Spleen (tissue), 13 donors: Measurements from ENCODE around the gene CREB3. TPM values are rescaled to one million over a fixed set of nuclear protein-coding genes. Genes with fewer than 3 reads are reported as not detected.
A peak's percentile ranks its signal among the peaks of the same experiment; 100 is the strongest.

Experiments used
- DNase-seq: peaks from one replicate; pipeline ENCODE4 v3.0.0-alpha.2; 2020
- H3K27ac ChIP-seq, 8 donors: fragments of 200-600 bp; sonication (generic) in 7 of 8; 1 replicate in 4 of 8; 2 replicates in 4 of 8; pipeline versions ENCODE4 v1.5.0 to v1.8.0; 2016 to 2021; ENCODE audit warnings: inconsistent platforms in 4 of 8, mild to moderate bottlenecking in 4 of 8, moderate library complexity in 1 of 8
- H3K27me3 ChIP-seq, 7 donors: fragments of 200-600 bp; sonication (generic) in 6 of 7; replicated peaks in 1 of 7; 1 replicate in 4 of 7; 2 replicates in 3 of 7; pipeline versions ENCODE4 v1.5.0 to v1.8.0; 2016 to 2021; ENCODE audit warnings: inconsistent platforms in 3 of 7, mild to moderate bottlenecking in 1 of 7
- H3K36me3 ChIP-seq, 6 donors: fragments of 200-600 bp; sonication (generic) in 5 of 6; 1 replicate in 4 of 6; 2 replicates in 2 of 6; pipeline versions ENCODE4 v1.5.0 to v1.8.0; 2016 to 2021; ENCODE audit warnings: inconsistent platforms in 2 of 6
- H3K4me1 ChIP-seq, 6 donors: fragments of 200-600 bp; sonication (generic) in 5 of 6; 1 replicate in 3 of 6; 2 replicates in 3 of 6; pipeline versions ENCODE4 v1.5.0 to v1.8.0; 2016 to 2021; ENCODE audit warnings: inconsistent platforms in 3 of 6
- H3K4me3 ChIP-seq, 8 donors: fragments of 200-600 bp; sonication (generic) in 7 of 8; 1 replicate in 4 of 8; 2 replicates in 4 of 8; pipeline versions ENCODE4 v1.5.0 to v1.8.0; 2016 to 2021; ENCODE audit warnings: inconsistent platforms in 4 of 8, mild to moderate bottlenecking in 4 of 8, moderate library complexity in 2 of 8
- H3K9me3 ChIP-seq, 8 donors: fragments of 200-600 bp; sonication (generic) in 7 of 8; 1 replicate in 4 of 8; 2 replicates in 4 of 8; pipeline versions ENCODE4 v1.5.0 to v1.8.0; 2016 to 2021; ENCODE audit warnings: inconsistent platforms in 4 of 8
- POLR2A ChIP-seq, 3 donors: fragments of 450-650 bp; IDR thresholded peaks; one replicate each; pipeline ENCODE4 v1.5.1; 2017; ENCODE audit warnings: antibody characterized with exemption in 3 of 3, mild to moderate bottlenecking in 1 of 3
- POLR2AphosphoS5 ChIP-seq, 3 donors: sonication (generic); formaldehyde crosslinking; IDR thresholded peaks; one replicate each; pipeline ENCODE4 v1.5.1; 2017; ENCODE audit warnings: antibody characterized with exemption in 3 of 3
- WGBS, 5 donors: extraction: QIAGEN DNeasy Blood & Tissue Kit in 3 of 5; methylation state at CpG; one replicate each; pipeline versions ENCODE4 v1.1.5 to v1.1.7; 2013 to 2018; 5-methylcytosine and 5-hydroxymethylcytosine counted together
- intact Hi-C: fragments of 100-400 bp; cut with DNase I; formaldehyde crosslinking; loops from one replicate; pipeline ENCODE4 v1.15.0; 2023; ENCODE audit warnings: low total_unique reads
- long read RNA-seq, 2 donors: transcript quantifications; one replicate each; lab custom pipeline, GENCODE V29; 2026
- polyA plus RNA-seq, 3 donors: library from polyadenylated mRNA; stranded (reverse); fragments of 200-250 nt; gene quantifications; one replicate each; pipeline ENCODE4 v1.2.1, GENCODE V29; 2013
- total RNA-seq, 7 donors: library from RNA; depleted of rRNA in 3 of 7; stranded (reverse); fragments of >200 nt in 3 of 7; fragmentation: NEBNext Ultra II Directional in 4 of 7; extraction: Animal tissue kit (Norgen Biotek cat#: 25700) in 4 of 7; gene quantifications; one replicate each; pipeline versions ENCODE4 v1.1.0 to v1.2.1, GENCODE V29; 2016 to 2021
- TF ChIP-seq, protein P1 (sequence below), 11 experiments: fragments of 200-600 bp in 7 of 11; fragments of 450-650 bp in 4 of 11; sonication (generic) in 4 of 11; IDR thresholded peaks in 8 of 11; conservative IDR thresholded peaks in 3 of 11; 1 replicate in 7 of 11; 2 replicates in 4 of 11; pipeline versions ENCODE4 v1.4.0 to v1.8.0; 2016 to 2021; ENCODE audit warnings: antibody characterized with exemption in 11 of 11, inconsistent platforms in 4 of 11, mild to moderate bottlenecking in 1 of 11
- donor health status: healthy with polysubstance abuse.
- donor health status: DM: no; HTN: no; CAD: no; lungs with moderate emphysema.
- donor health status: DM: no; HTN: no; CAD: no.
- donor health status: Bipolar disorder and iron deficiency.
- donor health status: healthy.
- donor health status: DM: no; HTN: no; CAD: no.
- donor health status: DM: yes; HTN: yes; CAD: no.

The CREB3 gene, protein sequence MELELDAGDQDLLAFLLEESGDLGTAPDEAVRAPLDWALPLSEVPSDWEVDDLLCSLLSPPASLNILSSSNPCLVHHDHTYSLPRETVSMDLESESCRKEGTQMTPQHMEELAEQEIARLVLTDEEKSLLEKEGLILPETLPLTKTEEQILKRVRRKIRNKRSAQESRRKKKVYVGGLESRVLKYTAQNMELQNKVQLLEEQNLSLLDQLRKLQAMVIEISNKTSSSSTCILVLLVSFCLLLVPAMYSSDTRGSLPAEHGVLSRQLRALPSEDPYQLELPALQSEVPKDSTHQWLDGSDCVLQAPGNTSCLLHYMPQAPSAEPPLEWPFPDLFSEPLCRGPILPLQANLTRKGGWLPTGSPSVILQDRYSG
- total RNA-seq, result 10 to 100 TPM; 21.8 to 35.9 (median 26.0) TPM
- polyA plus RNA-seq, result 10 to 100 TPM; 14.7 to 26.7 (median 20.9) TPM
- long read RNA-seq, donor 1, transcript CREB3-201 (9 exons, 1,832 nt), result major isoform, 14 of 14 reads
- long read RNA-seq, donor 1, partial matches to known transcripts, result 0 of 14 reads
- long read RNA-seq, donor 1, other reads (novel, unspliced or antisense), result 0 of 14 reads
- long read RNA-seq, donor 2, transcript CREB3-201 (9 exons, 1,832 nt), result major isoform, 10 of 10 reads
- long read RNA-seq, donor 2, partial matches to known transcripts, result 0 of 10 reads
- long read RNA-seq, donor 2, other reads (novel, unspliced or antisense), result 0 of 10 reads

DNA sequence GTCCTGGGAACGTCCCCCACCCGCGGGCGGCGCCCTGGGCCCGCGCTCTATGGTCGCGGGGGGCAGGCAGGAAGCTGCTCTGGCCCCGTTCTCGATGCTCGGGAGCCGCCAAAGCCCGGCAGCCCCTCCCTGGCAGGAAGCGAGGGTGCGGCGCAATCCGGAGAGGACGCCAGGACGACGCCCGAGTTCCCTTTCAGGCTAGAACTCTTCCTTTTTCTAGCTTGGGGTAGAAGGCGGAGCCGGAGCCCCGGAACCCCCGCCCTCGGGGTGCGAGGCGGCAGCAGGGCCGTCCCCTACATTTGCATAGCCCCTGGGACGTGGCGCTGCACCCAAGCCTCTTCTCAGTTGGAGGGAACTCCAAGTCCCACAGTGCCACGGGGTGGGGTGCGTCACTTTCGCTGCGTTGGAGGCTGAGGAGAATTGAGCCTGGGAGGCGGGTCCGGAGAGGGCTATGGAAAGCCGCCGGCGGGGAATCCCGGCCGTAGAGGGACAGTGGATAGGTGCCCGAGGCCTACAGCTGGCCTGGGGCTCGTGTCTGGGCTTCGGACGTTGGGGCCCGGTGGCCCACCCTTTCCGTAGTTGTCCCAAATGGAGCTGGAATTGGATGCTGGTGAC, at the start of gene CREB3, which contains the start of gene TLN1:
CREB3 (plus strand) TSS at position 482 of the 615 bp plus-strand sequence; CDS start at position 589, 107 bp downstream.
TLN1 (minus strand) TSS at position 11 of the 615 bp plus-strand sequence. CDS start 6,501 bp downstream, outside the sequence.
- Histone ChIP-seq H3K4me3 (peak within 1 kb of the TSS; percentile 66 to 90 (median 76)), H3K9me3 (no peaks in the 10 kb centered on the region), H3K27ac (peak within 1 kb of the TSS; percentile 94 to 100 (median 98)), H3K4me1 (peaks cover 47 to 90% (median 71%) of the 10 kb centered on the region in 6 donors), H3K36me3 (peaks cover 7 to 46% (median 24%) of the 10 kb centered on the region in 6 donors), H3K27me3 (no peaks in the 10 kb centered on the region)
- TF ChIP-seq, protein P1, sequence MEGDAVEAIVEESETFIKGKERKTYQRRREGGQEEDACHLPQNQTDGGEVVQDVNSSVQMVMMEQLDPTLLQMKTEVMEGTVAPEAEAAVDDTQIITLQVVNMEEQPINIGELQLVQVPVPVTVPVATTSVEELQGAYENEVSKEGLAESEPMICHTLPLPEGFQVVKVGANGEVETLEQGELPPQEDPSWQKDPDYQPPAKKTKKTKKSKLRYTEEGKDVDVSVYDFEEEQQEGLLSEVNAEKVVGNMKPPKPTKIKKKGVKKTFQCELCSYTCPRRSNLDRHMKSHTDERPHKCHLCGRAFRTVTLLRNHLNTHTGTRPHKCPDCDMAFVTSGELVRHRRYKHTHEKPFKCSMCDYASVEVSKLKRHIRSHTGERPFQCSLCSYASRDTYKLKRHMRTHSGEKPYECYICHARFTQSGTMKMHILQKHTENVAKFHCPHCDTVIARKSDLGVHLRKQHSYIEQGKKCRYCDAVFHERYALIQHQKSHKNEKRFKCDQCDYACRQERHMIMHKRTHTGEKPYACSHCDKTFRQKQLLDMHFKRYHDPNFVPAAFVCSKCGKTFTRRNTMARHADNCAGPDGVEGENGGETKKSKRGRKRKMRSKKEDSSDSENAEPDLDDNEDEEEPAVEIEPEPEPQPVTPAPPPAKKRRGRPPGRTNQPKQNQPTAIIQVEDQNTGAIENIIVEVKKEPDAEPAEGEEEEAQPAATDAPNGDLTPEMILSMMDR (IDR thresholded peaks at IDR 0.05 in 8 of 11, conservative IDR thresholded peaks at IDR 0.05 in 3 of 11), result peak in 4 of 11 experiments; percentile 26 to 50 (median 34)
- TF ChIP-seq POLR2A (IDR thresholded peaks at IDR 0.05) (peak in 1 of 3 donors; percentile 79), POLR2AphosphoS5 (IDR thresholded peaks at IDR 0.05) (peak; percentile 99)
- WGBS, 5 donors, result 0 to 1% (median 0%) methylated on average over 33 to 49 of the region's 49 CpGs
- intact Hi-C loops, result loop anchor here (5.0 to 10.0 kb wide), 2 partner anchors 75 to 127 kb away; partner anchors contain the start of genes CCDC107, RMRP and TESK1
- DNase-seq, result peak; percentile 100

- TF ChIP-seq POLR2A (IDR thresholded peaks at IDR 0.05) (no peak), POLR2AphosphoS5 (IDR thresholded peaks at IDR 0.05) (no peak)
- TF ChIP-seq, protein P1 (IDR thresholded peaks at IDR 0.05 in 8 of 11, conservative IDR thresholded peaks at IDR 0.05 in 3 of 11), result no peak
- Histone ChIP-seq H3K4me3 (no peak overlapping the region), H3K27ac (no peak overlapping the region)
Observed at GRCh38 chr9:35683323-35683722, 49.1 kb upstream of the CREB3 start.

GRCh38 chr9:35684921-35685320, 47.5 kb upstream of the CREB3 start:
- no peaks in the 10 kb centered on the region for H3K9me3 ChIP-seq
- peaks cover 0 to 39% (median 7%) of the 10 kb centered on the region in 6 donors for H3K36me3 ChIP-seq
- intact Hi-C loops, result no loop called here
- TF ChIP-seq POLR2AphosphoS5 (IDR thresholded peaks at IDR 0.05), result no peak
- no peak for TF ChIP-seq POLR2A (IDR thresholded peaks at IDR 0.05)
- TF ChIP-seq, protein P1 (IDR thresholded peaks at IDR 0.05 in 8 of 11, conservative IDR thresholded peaks at IDR 0.05 in 3 of 11), result no peak
- peaks cover 0 to 51% (median 10%) of the 10 kb centered on the region in 6 donors for H3K4me1 ChIP-seq
- no peak overlapping the region for H3K4me3 ChIP-seq
- DNase-seq, result peak; percentile 47
- no peak overlapping the region for H3K27ac ChIP-seq
- H3K27me3 ChIP-seq, result peaks cover 0 to 4% (median 0%) of the 10 kb centered on the region in 7 donors
- WGBS, 5 donors, result 93 to 97% (median 95%) methylated on average over 7 to 10 of the region's 10 CpGs

More at GRCh38 chr9:35683323-35683722, 49.1 kb upstream of the CREB3 start:
- WGBS, 5 donors, result 71 to 89% (median 85%) methylated on average over 2 of the region's 2 CpGs
- intact Hi-C loops, result no loop called here
- Histone ChIP-seq H3K27me3 (no peaks in the 10 kb centered on the region), H3K9me3 (no peaks in the 10 kb centered on the region), H3K36me3 (peaks cover 0 to 39% (median 7%) of the 10 kb centered on the region in 6 donors), H3K4me1 (peaks cover 0 to 35% (median 4%) of the 10 kb centered on the region in 6 donors)
- peak; percentile 6 for DNase-seq
